ENCODE measurements around the gene TRAF2.

Gene TRAF2

GRCh38 chr9:136949817-136950655 lies 63.7 kb downstream of the TRAF2 start:
- DNase-seq (ENCODE audit: low spot score), result peak; percentile 95

- DNase-seq (ENCODE audit: low spot score), result no peak
Measured at GRCh38 chr9:136950656-136951276, 64.5 kb downstream of the TRAF2 start.

GRCh38 chr9:136951541-136952320 lies 65.4 kb downstream of the TRAF2 start, which contains the start of gene LCN12:
LCN12 (plus strand) TSS chr9:136952273; CDS start chr9:136952328, 55 bp downstream.
- no peak for DNase-seq (ENCODE audit: low spot score)

- DNase-seq (ENCODE audit: low spot score), result no peak
Measured at GRCh38 chr9:136952321-136952850, 66.1 kb downstream of the TRAF2 start.

- no peak for DNase-seq (ENCODE audit: low spot score)
Measured at GRCh38 chr9:136952876-136953770, 66.8 kb downstream of the TRAF2 start.

GRCh38 chr9:136953771-136954269 lies 67.5 kb downstream of the TRAF2 start:
- DNase-seq (ENCODE audit: low spot score), result no peak

GRCh38 chr9:136954270-136955083 lies 68.2 kb downstream of the TRAF2 start:
- DNase-seq (ENCODE audit: low spot score), result no peak

- no peak for DNase-seq (ENCODE audit: low spot score)
Measured at GRCh38 chr9:136955202-136955942, 69.1 kb downstream of the TRAF2 start.

- no peak for DNase-seq (ENCODE audit: low spot score)
Measured at GRCh38 chr9:136955943-136956335, 69.6 kb downstream of the TRAF2 start.

- DNase-seq (ENCODE audit: low spot score), result no peak
Measured at GRCh38 chr9:136956604-136957003, 70.3 kb downstream of the TRAF2 start.

GRCh38 chr9:136957461-136957860 lies 71.1 kb downstream of the TRAF2 start:
- DNase-seq (ENCODE audit: low spot score), result no peak

- DNase-seq (ENCODE audit: low spot score), result no peak
Measured at GRCh38 chr9:136957901-136958300, 71.6 kb downstream of the TRAF2 start.

GRCh38 chr9:136958473-136958872 lies 72.2 kb downstream of the TRAF2 start:
- no peak for DNase-seq (ENCODE audit: low spot score)

GRCh38 chr9:136958898-136959850 lies 72.9 kb downstream of the TRAF2 start:
- no peak for DNase-seq (ENCODE audit: low spot score)

GRCh38 chr9:136960212-136960937 lies 74.1 kb downstream of the TRAF2 start:
- no peak for DNase-seq (ENCODE audit: low spot score)

- DNase-seq (ENCODE audit: low spot score), result no peak
Measured at GRCh38 chr9:136960938-136961275, 74.6 kb downstream of the TRAF2 start.

GRCh38 chr9:136961279-136962065 lies 75.2 kb downstream of the TRAF2 start:
- DNase-seq (ENCODE audit: low spot score), result no peak

Data from SW480 (cell line).